Sigmoid colon (tissue), 7 donors: Measurements from ENCODE around the gene ATP6V0A1. TPM values are rescaled to one million over a fixed set of nuclear protein-coding genes. Genes with fewer than 3 reads are reported as not detected.
"Not testable (repeated sequence)": the region's sequence is repeated elsewhere in the genome, so short reads cannot be mapped to it uniquely, and the experiment has no call there.

Source experiments
- DNase-seq: peaks from one replicate; pipeline ENCODE4 v3.0.0-alpha.2; 2019
- H3K27ac ChIP-seq, 4 donors: fragments of 200-600 bp; sonication (generic); one replicate each; pipeline ENCODE4 v1.5.1; 2016 to 2019; ENCODE audit warnings: mild to moderate bottlenecking in 1 of 4
- H3K27me3 ChIP-seq, 3 donors: fragments of 200-600 bp; sonication (generic); one replicate each; pipeline ENCODE4 v1.5.1; 2019; ENCODE audit warnings: mild to moderate bottlenecking in 1 of 3
- H3K36me3 ChIP-seq, 4 donors: fragments of 200-600 bp; sonication (generic); one replicate each; pipeline ENCODE4 v1.5.1; 2016 to 2019
- H3K4me1 ChIP-seq, 4 donors: fragments of 200-600 bp; sonication (generic); one replicate each; pipeline ENCODE4 v1.5.1; 2017 to 2019
- H3K4me3 ChIP-seq, 4 donors: fragments of 200-600 bp; sonication (generic); one replicate each; pipeline ENCODE4 v1.5.1; 2017 to 2019; ENCODE audit warnings: mild to moderate bottlenecking in 2 of 4, moderate library complexity in 1 of 4
- H3K9me3 ChIP-seq, 4 donors: fragments of 200-600 bp in 3 of 4; sonication (generic) in 3 of 4; one replicate each; pipeline versions ENCODE4 v1.5.1 to v1.6.1; 2013 to 2019
- CTCF ChIP-seq, 4 experiments: fragments of 450-650 bp in 3 of 4; fragments of 200-600 bp in 1 of 4; IDR thresholded peaks; one replicate each; pipeline ENCODE4 v1.5.1; 2016 to 2019; ENCODE audit warnings: antibody characterized with exemption in 4 of 4, mild to moderate bottlenecking in 3 of 4, moderate library complexity in 2 of 4
- EP300 ChIP-seq, 4 donors: sonication (generic); formaldehyde crosslinking; IDR thresholded peaks; one replicate each; pipeline ENCODE4 v1.6.1; 2017; ENCODE audit warnings: antibody characterized with exemption in 4 of 4
- POLR2A ChIP-seq, 2 donors: fragments of 450-650 bp; IDR thresholded peaks; one replicate each; pipeline ENCODE4 v1.6.1; 2016; ENCODE audit warnings: antibody characterized with exemption in 2 of 2, mild to moderate bottlenecking in 2 of 2, moderate library complexity in 2 of 2
- POLR2AphosphoS5 ChIP-seq, 4 donors: sonication (generic); formaldehyde crosslinking; IDR thresholded peaks; one replicate each; pipeline ENCODE4 v1.6.1; 2017; ENCODE audit warnings: antibody characterized with exemption in 4 of 4
- WGBS, 2 donors: extraction: QIAGEN DNeasy Blood & Tissue Kit; methylation state at CpG; one replicate each; pipeline ENCODE4 v1.1.7; 2013; 5-methylcytosine and 5-hydroxymethylcytosine counted together
- intact Hi-C: fragments of 100-400 bp; cut with DNase I; formaldehyde crosslinking; loops from one replicate; pipeline ENCODE4 v1.15.1; 2023
- polyA plus RNA-seq, 3 donors: library from polyadenylated mRNA; stranded (reverse); fragments of 200-250 nt; gene quantifications; one replicate each; pipeline ENCODE4 v1.2.3, GENCODE V29; 2013
- total RNA-seq, 4 donors: library from RNA; depleted of rRNA; stranded (reverse); fragments of >200 nt; gene quantifications; one replicate each; pipeline ENCODE4 v1.1.0, GENCODE V29; 2016
- donor health status: healthy with polysubstance abuse.
- donor health status: Bipolar disorder and iron deficiency.
- donor health status: healthy.

ATP6V0A1 gene
- total and polyA plus RNA-seq, 7 donors: 11.6 to 96.1 (median 48.9) TPM

DNA sequence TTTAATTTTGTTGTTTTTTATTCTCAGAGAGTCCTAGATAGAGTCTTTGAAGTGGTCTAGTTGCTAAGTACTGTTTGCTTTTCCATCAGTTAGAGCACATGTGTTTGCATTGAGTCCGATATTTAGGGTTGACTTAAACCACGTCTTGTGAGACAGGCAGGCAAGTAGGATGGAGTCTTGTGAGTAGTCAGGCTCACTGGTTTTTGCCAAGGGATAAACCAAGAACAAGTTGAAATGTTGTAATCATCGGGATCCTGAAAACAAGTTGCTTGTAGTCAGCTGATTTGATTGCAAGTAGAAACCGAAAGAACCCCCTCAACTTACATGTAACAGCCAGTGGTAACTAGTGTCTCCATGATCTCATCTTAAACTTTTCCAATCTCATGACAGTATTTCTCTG, 17.2 kb downstream of the ATP6V0A1 start:
- no peaks in the 10 kb centered on the region for H3K4me1 ChIP-seq
- H3K4me3 ChIP-seq: no peak overlapping the region
- no peaks in the 10 kb centered on the region for H3K9me3 ChIP-seq
- H3K27me3 ChIP-seq: no peaks in the 10 kb centered on the region
- peaks cover 24 to 98% (median 59%) of the 10 kb centered on the region in 4 donors for H3K36me3 ChIP-seq
- intact Hi-C loops: no loop called here
- peak overlapping the region in 2 of 4 donors; percentile 22 to 27 for H3K27ac ChIP-seq
- 86 to 88% methylated on average over 4 of the region's 4 CpGs for WGBS, 2 donors
- DNase-seq: no peak
- no peak for TF ChIP-seq CTCF (IDR thresholded peaks at IDR 0.05)
- no peak for TF ChIP-seq POLR2A (IDR thresholded peaks at IDR 0.05)
- no peak for TF ChIP-seq EP300 (IDR thresholded peaks at IDR 0.05)
- TF ChIP-seq POLR2AphosphoS5 (IDR thresholded peaks at IDR 0.05): no peak

- H3K9me3 ChIP-seq: no peaks in the 10 kb centered on the region
- H3K36me3 ChIP-seq: peaks cover 26 to 98% (median 59%) of the 10 kb centered on the region in 4 donors
- peak overlapping the region in 2 of 4 donors; percentile 22 to 27 for H3K27ac ChIP-seq
- no peaks in the 10 kb centered on the region for H3K4me1 ChIP-seq
- intact Hi-C loops: no loop called here
- H3K27me3 ChIP-seq: no peaks in the 10 kb centered on the region
- DNase-seq: no peak
- H3K4me3 ChIP-seq: no peak overlapping the region
- WGBS, 2 donors: 89 to 94% methylated on average over 2 of the region's 2 CpGs
- no peak for TF ChIP-seq EP300 (IDR thresholded peaks at IDR 0.05)
- no peak for TF ChIP-seq POLR2A (IDR thresholded peaks at IDR 0.05)
- TF ChIP-seq POLR2AphosphoS5 (IDR thresholded peaks at IDR 0.05): no peak
- no peak for TF ChIP-seq CTCF (IDR thresholded peaks at IDR 0.05)
Measured at GRCh38 chr17:42476411-42476810, 17.7 kb downstream of the ATP6V0A1 start.

DNA sequence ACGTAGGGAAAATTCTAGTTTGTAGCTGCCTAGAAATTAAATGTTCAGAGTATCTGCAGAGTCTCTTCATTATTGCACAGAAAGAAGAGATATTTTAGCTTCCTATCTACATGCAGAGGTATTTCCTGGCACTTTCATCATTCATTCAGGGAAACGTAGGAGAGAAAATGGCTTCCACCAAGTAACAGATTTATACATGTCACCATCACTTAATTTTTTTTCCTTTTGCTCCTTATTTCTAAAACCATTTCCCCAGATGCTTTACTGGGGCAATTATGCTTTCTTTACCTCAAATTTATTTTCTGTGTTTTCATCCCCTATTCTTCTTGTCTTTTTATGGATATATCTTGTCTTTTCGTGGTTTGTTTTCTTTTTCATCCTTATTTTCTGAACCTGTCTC, 18.5 kb downstream of the ATP6V0A1 start:
- Histone ChIP-seq H3K27me3 (no peaks in the 10 kb centered on the region), H3K4me3 (no peak overlapping the region), H3K4me1 (no peaks in the 10 kb centered on the region), H3K27ac (no peak overlapping the region), H3K9me3 (no peaks in the 10 kb centered on the region), H3K36me3 (peaks cover 26 to 98% (median 59%) of the 10 kb centered on the region in 4 donors)
- no peak for DNase-seq
- intact Hi-C loops: no loop called here
- TF ChIP-seq POLR2AphosphoS5 (IDR thresholded peaks at IDR 0.05) (no peak), POLR2A (IDR thresholded peaks at IDR 0.05) (no peak), CTCF (IDR thresholded peaks at IDR 0.05) (no peak), EP300 (IDR thresholded peaks at IDR 0.05) (no peak)
- 94 to 97% methylated on average over 3 of the region's 3 CpGs for WGBS, 2 donors

DNA sequence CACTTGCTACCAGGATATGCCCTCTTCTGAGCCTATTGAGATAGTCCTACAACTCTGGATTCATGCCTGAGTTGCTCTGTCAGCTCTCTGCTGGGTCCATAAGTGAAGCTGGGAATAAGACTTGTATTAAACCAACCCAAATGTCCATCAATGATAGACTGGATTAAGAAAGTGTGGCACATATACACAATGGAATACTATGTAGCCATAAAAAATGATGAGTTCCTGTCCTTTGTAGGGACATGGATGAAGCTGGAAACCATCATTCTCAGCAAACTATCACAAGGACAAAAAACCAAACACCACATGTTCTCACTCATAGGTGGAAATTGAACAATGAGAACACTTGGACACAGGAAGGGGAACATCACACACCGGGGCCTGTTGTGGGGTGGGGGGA, 19.1 kb downstream of the ATP6V0A1 start:
- DNase-seq, intact Hi-C loops, H3K27ac ChIP-seq, H3K4me3 ChIP-seq, H3K9me3 ChIP-seq, H3K4me1 ChIP-seq, H3K27me3 ChIP-seq: not testable (repeated sequence)
- peaks cover 27 to 98% (median 58%) of the 10 kb centered on the region in 4 donors for H3K36me3 ChIP-seq
- 100% methylated on average over 1 of the region's 1 CpG for WGBS, 2 donors

GRCh38 chr17:42484304-42484703, 25.6 kb downstream of the ATP6V0A1 start:
- TF ChIP-seq EP300 (IDR thresholded peaks at IDR 0.05) (no peak), POLR2A (IDR thresholded peaks at IDR 0.05) (no peak), CTCF (IDR thresholded peaks at IDR 0.05) (no peak)
- Histone ChIP-seq H3K9me3 (no peaks in the 10 kb centered on the region), H3K36me3 (peaks cover 29 to 100% (median 68%) of the 10 kb centered on the region in 4 donors), H3K4me1 (peaks cover 0 to 9% (median 5%) of the 10 kb centered on the region in 4 donors), H3K27ac (peak overlapping the region in 1 of 4 donors; percentile 68), H3K4me3 (no peak overlapping the region), H3K27me3 (no peaks in the 10 kb centered on the region)
- intact Hi-C loops: no loop called here
- WGBS, 2 donors: 22 to 39% methylated on average over 7 of the region's 7 CpGs
- no peak for DNase-seq
